DMS153 (cell line): ENCODE data around the gene TBL1XR1.

Source experiments
- DNase-seq: peaks from one replicate; lab custom pipeline; 2025; lab: John Stamatoyannopoulos, UW

The TBL1XR1 gene

DNA sequence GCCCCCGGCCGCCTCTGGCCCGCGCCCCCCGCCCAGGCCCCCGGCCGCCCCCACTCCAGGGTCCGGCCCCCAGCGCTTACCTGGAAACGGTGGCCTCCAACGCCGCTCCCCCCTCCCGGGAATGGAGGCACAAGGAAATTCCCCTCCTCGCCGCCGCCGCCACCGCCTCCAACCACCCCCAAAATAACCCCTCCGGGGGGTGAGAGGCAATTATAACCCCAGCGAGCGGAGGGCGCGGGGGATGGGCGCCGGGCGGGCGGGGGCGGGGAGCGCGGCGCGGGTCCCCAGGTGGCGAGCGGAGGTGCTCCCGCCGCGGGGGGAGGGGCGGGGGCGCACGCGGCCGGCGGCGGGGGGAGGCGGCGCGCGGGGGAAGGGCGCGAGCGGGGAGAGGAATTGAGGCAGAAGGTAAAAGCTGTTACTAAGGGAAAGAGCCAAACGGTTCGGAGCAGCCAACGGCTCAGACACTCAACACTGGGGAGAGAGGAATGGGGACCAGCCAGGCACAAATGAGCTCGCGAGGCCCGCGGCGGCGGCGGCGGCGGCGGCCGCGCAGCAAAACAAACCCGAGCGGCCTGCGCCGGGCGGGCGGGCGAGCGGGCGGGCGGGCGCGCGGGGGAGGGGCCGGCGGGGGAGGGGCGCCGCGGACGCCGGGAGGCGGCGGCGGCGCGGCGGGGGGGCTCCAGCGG is at the start of gene TBL1XR1:
Gene TBL1XR1, minus strand, starts transcription at position 442 of the 686 bp plus-strand sequence. CDS start 132,505 bp downstream, outside the sequence.
- peak; percentile 95 for DNase-seq

DNA sequence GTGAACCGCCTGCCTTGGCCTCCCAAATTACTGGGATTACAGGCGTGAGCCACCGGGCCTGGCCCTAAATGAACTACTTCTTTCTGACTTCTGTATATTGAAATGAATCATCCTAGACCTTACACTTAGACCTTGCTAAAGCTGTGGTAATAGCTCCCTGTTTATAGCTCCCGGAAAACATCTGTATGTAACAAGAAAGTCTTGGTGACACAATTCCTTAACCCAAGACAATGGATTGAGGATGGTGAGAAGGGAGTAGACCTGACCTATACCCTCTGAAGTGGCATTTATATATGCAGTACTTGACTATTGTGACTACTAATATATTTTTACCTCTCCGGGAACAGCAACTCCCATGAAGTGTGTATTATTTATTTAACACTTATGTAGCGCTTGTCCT is 48.0 kb upstream of the TBL1XR1 start:
- peak; percentile 26 for DNase-seq

DNA sequence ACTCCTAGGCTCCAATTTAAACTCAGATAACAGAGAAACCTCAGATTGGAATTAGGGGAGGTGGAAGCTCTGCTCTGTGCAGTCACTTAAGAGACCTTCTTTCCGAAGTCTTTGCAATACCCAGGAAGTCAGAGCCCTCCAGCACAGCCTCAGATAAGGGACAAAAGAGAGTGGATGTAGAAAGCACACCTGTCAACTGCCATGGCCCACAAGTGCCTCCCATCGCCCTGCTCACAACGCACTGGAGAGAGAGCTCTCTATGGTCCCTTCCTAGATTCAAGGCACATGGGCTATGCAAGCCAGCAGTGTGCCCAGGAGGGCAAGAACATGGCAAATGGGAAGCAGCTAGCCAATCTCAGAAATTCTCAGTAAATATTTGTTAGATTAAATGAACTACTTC is 47.3 kb upstream of the TBL1XR1 start:
- DNase-seq: no peak

DNA sequence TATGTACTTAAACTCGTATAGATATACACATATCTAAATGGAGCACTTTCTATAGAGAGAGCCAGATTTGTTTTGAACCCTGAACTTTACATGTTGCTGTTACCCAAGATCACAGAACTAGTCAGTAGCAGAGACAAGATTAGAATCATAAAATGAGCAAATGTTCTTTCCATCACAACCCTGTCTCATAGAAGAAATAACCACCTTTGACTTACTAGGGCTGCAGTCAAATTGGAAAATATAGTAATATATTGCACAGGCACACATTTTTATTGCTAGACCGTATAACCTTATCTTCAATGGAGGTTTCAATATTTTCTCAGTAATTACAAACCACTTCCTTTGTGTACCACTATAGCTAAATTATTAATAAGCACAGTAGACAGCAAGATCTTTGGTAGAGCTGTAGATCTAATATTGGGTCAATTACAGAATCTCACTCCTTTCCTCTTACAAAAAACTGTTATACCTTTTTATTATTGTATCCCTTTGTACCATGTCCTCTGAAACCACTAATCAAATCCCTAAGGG is 41.5 kb upstream of the TBL1XR1 start:
- DNase-seq: no peak

DNA sequence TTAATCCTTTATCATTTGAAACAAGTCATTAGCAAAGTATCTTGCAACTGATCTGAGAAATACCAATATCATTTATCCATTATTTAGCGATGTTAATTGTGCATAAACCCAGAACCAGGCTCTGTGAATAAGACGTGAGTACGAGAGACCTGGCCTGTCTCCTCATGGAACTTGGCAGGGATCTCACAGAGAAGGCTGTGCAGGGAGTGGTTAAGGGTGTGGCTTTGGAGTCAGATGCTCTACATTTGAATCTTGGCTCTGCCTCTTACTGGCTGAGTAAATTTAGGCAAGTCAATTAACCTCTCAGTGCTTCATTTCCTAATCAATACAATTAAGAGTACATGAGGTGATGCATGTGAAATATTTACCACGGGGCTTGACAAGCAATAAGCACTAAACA is 39.9 kb upstream of the TBL1XR1 start:
- DNase-seq: no peak

DNA sequence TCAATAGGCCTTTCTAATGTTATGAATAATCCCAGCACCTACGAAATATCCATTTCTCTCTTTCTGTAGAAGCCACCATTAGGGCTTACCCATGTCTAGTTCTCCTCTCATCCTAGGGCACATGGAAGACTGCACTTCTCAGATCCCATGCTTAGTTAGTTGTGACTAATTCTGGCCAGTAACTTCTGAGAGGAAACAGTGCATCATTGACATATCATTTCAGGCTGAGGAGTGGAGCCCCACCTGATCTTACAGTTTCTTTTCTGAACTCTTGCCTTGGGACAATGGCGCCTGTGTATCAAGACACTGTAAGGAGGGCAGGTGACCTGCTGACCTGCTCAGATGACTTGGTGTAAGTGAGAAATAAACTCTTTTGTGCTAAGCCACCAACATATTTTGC is 39.4 kb upstream of the TBL1XR1 start:
- no peak for DNase-seq

DNA sequence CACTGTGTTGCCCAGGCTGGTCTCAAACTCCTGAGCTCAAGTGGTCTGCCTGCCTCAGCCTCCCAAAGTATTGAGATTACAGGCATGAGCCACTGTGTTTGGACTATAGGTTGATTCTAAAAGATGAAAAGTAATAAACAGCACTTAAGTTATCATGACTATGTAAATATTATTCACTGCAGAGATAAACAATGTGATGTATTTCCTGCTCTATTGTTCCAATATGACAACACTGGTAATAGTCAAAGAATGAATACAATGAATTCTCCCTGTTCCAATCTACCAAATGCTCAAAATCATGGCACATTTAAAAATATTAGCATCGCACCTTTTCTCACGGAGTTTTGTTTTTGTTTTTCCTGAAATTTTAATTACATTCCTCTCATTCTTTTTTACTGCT is 36.8 kb upstream of the TBL1XR1 start:
- peak; percentile 26 for DNase-seq

DNA sequence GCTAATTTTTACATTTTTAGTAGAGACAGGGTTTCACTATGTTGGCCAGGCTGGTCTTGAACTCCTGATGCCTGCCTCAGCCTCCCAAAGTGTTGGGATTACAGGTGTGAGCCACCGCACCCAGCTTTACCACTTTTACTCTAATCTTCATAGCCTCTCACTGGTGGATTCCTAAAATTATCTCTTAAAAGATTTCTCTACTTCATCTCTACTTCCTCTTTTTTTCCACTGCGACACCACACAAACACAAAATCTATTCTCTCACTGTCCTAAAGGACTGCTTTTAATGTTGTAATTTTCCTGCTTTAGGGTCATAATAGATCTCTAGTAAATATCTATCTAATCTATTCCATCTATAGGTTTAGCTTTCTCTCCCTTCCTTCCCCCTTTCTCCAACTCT is 34.0 kb upstream of the TBL1XR1 start:
- no peak for DNase-seq

DNA sequence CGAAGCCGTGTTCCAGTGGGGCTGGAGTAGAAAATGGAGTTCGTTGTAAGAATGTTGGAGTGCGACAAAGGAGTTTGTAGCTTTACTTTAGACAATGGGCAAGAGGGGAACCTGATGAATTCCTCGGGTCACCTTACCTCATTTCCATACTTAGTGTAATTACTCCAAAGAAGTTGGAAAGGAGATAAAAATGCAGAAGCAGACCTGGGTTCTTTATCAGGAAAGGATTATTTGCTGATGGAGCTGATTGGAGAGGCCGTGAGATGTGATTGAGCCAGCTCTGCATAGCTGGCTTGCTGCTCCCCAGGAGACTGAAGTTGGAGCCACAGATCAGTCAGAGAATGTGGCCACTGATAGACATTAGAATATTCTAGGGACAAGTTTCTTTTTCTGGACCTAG is 33.4 kb upstream of the TBL1XR1 start:
- DNase-seq: no peak

DNA sequence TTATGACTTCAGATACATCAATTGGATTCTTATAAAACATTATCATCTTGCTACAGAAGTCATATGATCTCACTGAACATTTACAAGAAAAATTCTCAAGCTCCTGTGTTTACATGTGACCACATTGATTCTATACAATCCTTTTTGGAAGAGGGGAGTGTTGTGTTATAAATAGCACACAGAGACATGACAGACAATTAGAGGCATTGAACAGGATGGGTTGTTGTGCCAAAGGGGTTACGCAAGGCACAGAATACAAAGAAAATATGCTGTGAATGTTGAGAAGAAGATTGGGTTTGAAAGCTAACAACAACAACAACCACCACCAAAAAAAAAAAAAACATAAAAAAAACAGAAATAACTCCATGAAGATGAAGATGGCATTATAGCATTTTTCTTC is 32.5 kb upstream of the TBL1XR1 start:
- no peak for DNase-seq

DNA sequence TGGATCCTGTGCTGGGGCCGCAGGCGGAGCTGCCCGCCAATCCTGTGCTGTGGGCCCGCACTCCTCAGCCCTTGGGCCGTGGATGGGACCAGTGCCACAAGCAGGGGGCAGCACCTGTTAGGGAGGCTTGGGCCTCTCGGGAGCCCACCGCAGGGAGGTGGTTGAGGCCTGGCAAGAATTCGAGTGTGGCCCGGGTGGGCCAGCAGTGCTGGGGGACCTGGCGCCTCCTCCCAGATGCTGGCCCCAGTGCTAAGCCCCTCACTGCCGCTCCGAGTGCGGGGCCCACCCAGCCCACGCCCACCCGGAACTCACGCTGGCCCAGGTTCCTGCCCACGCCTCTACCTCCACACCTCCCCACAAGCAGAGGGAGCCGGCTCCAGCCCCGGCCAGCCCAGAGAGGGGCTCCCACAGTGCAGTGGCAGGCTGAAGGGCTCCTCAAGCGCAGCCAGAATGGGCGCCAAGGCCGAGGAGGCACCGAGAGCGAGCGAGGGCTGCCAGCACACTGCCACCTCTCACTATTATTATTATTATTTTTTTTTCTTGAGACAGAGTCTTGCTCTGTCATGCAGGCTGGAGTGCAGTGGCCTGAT is 31.4 kb upstream of the TBL1XR1 start:
- no peak for DNase-seq

DNA sequence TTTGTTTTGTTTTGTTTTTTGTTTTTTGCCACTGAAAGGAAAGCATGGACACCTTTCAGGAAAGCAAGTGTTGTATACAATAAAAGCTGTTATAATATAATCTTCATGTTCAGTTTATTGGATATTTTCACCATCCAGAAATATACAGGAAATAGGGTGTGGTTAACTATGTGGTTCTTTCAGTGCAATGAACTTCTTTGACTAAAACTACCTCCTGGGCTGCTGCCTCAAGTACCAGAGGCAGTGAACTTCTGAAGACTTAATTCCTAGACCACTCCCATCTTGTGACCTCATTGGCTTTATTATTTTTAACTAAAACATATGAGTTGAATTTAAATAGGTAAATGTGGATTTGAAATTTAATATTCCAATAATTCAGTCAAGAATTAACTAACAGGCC is 27.1 kb upstream of the TBL1XR1 start:
- DNase-seq: no peak

DNA sequence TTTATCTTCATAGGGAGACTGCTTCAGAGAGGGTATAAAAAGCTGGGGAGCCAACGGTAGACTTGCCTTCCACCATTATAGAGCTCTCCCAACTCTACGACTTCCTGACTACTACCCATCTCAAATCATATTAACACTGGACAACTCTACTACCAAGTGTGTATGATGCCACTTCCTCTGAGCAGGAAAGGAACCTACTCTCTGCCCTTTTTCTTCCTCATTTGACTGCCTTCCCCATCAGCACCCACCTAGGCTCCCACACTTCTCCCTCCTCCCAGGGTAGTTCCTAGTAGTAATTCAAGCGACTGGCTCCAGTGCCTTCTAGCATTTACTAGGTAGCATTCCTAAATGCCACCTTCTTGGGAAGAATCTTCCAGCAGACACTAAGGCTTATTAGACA is 24.5 kb upstream of the TBL1XR1 start:
- DNase-seq: no peak

DNA sequence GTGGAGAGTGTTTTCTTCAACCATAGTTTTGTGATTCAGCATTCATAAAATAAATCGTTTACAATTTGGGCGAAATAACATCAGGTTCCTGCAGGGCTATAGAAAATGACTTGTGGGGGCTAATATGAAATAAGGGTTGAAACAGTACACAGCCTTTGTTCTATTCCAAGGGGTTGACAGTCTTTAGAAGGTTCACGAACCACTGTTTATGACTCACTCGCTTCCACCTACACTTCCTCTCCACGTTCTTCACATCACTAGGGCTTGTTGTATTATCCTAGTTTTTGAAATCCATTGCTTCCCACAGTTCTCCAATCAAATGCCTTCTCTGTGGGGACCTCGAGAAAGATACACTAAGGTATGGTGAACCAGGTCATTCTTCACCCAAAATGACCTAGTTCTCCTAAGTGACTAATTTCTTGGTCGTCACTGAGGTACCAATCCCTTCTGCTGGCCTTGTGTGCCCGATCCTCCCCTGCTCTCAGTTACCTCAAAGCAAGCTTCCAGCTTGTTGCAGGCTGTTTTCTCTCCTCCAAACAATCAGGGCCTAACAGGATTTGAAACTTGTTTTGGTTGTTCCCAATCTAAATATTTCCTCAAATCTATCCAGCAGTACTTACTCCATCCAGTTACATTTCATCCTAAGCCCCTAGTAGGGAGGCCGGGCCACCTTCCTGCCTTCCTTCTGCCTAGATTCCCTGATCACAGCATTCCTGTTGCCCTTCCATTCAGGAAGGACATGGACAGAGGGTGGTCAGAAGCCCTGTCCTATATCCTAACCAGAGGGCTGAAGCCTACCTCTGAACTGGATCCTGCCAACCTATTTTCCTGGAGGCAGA is 23.1 kb upstream of the TBL1XR1 start:
- DNase-seq: no peak

DNA sequence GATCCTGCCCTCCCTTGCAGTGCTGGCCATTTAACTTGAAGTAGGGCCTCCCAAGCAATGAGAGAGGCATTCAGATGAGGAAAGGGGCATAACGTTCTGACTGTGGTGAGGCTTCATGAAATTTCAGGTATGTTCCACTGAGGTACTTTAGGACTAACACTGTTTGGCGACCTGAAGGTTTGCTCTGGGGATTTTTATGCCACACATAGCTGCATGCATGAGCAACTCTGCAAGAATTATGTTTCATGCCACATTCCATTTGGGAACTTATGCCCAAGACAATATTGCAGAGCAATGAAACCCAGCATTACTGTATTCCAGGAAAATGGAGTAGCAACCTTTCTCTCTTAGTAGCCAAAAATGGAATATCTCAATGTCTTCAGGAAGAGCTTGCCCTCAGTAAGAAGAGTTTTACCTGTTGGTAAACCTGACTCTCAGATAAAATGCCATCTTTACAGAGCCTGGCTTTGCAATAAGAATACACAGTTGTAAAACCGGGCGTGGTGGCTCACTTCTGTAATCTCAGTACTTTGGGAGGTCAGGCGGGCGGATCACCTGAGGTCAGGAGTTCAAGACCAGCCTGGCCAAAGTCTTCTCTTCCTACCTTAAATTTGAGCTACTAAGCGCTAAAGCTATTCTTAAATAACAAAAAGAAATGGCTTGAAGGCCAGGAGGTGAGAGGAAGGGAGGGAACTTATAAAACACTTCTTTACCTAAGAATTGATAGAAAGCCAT is 16.7 kb upstream of the TBL1XR1 start:
- DNase-seq: no peak

DNA sequence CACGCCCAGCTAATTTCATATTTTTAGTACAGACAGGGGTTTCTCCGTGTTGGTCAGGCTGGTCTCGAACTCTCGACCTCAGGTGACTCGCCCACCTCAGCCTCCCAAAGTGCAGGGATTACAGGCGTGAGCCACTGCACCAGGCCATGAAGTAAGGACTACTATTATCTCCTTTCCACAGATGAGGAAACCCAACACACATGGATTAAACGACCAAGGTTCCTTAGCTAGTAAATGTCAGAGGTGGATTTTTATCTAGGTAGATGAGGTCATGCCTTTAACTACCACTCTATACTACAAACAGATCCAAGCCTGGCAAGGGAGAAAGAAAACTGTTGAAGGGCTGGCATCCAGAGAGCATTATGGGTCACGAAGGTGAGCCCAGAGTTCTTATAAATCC is 15.5 kb upstream of the TBL1XR1 start:
- no peak for DNase-seq

DNA sequence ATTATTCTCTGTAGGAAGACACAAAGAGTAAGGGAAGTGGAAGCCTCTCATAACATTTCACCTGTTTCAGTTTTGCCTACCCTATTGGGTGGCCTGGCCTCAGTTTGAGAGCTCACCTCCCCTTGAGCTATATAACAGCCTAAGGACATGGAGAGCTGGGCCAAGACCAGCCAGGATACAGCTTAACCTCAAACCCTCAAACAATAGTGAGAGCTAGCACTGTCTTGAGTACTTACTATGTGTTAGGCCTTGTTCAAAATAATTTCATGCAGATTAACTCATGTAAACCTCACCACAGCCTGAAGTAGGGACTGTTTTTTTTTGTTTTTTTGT is 15.0 kb upstream of the TBL1XR1 start:
- DNase-seq: no peak

DNA sequence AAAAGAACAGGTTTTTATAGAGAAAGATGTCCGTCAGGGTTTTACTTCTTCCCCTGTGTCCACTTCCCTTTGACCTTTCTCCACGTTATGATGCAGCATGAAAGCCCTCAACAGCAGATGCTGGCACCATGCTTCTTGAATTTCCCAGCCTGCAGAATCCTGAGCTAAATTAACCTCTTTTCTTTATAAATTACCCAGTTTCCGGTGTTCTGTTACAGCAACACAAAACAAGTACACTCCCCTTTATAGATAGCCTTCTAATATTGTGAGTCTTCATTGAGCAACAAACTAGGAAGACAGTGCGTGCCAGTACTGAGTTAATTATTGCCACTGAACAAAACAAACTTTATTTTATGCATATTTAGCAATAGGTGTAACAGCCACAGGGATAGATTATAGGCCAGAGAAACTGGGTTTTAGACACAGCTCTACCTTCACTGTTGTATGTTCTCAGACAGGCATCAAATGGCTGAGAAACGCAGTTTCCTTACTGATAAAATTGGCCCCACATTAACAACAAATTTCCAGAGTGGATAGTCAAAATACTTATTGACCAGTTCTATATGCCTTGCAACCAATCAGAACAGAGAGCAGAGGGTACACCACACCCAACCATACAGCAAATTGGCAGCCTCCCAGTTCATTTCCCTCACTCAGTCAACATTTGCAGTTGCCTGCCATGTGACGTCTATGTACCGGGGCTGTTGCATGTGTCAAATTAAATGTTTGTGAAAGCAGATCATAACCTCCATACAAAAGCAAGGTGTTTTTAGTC is 14.4 kb upstream of the TBL1XR1 start:
- peak; percentile 99 for DNase-seq

DNA sequence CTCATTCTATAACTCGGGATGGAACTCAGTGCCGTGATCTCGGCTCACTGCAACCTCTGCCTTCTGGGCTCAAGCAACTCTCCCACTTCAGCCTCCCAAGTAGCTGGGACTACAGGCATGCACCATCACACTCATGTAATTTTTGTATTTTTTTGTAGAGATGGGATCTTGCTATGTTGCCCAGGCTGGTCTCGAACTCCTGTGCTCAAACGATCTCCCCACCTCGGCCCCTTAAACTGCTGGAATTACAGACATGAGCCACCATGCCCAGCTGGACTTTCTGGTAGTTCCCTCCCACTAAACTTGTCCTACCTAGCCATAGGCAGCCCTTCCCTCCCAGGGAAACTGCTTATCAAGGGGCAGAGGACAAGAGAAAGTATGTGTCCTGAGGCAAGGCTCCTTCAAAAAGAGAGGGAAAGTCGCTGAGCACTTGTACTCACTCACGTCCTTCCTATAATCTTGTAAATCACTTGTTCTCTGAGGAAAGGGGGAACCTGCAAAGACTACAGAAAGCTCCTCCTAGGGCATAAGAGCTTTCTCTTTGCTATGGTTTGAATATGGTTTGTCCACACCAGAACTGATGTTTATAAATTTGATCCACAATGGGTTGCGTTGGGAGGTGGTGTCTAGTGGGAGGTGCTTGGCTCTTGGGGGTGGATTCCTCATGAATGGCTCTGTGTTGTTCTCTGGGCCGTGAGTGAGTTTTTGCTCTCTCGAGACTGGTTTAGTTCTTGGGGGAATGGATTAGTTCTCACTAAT is 13.6 kb upstream of the TBL1XR1 start:
- no peak for DNase-seq

DNA sequence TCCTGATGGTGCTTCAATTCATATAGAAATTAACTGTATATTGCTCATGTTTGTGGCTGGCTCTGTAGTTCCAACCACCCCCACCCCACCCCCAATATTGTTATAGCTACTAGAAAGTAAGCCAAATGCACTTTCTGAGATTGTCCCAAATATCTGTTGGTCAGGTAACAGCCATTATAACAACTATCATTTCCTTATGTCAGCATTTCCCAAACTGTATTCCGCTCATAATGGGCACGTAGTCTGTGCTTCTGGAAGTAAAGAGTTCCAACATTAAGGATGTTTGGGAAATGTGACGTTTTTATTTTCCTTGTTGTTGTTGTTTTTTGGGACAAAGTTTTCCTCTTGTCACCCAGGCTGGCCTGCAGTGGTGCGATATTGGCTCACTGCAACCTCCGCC is 12.2 kb upstream of the TBL1XR1 start:
- no peak for DNase-seq

DNA sequence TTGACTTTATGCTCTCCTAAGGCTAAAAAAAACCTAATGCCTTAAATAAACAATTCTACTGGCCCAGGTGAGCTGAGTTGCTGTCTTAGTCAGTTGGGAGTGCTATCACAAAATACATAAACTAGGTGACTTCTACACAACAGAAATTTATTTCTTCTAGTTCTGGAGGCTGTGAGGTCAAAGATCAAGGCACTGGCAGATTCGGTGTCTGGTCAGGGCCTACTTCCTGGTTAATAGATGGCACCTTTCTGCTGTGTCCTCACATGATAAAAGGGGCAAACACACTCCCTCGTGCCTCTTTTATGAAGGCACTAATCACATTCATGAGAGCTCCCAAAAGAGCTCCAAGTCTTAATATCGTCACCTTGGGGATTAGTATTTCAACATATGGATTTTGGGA is 11.5 kb upstream of the TBL1XR1 start:
- DNase-seq: no peak
